Activated CD4-positive, alpha-beta T cell treated with anti-CD3 and anti-CD28 coated beads, Interleukin-2, Interleukin-6, amounts not matched to agents 100 ng/mL and 50 ng/mL, durations not matched to agents 16 hours and 8 hours (primary cell): ENCODE data around the gene EML5.

Experiments used
- DNase-seq: peaks from one replicate; pipeline ENCODE4 v3.0.0-alpha.2; 2020

The EML5 gene

DNA sequence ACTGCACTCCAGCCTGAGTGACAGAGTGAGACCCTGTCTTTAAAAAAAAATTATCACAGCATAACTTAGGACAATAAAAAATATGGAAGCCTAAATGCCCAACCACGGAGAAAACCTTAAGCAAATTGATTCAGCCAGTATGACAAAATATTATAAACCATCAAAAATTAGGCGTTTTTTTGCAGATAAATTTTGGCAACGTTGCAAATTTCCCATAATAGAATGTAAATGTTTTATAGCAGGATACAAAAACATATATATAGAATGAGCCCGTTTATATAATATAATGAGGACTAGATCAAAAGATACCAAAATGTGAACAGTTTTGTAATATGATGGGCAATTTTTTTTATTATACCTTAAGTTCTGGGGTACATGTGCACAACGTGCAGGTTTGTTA is 6.8 kb upstream of the EML5 start:
- no peak for DNase-seq

DNA sequence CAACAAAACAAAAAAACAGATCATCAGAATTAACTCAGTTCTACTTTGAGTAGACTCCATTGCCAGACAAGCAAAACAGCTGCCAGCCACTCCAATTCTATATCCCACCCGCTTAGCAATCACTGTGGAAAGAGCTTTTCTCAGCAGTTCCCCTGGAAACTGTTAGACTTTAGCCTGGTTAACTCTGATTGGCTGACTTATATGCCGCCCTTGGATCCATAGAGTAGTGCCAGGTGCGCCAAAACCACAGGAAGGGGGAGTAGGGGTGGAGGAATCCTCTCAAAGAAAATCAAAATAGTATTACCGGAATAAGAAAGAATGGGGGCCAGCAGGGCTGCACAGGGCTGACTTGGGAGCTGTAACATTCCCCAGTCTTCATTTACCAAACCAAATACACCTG is 5.4 kb upstream of the EML5 start:
- DNase-seq, result no peak

DNA sequence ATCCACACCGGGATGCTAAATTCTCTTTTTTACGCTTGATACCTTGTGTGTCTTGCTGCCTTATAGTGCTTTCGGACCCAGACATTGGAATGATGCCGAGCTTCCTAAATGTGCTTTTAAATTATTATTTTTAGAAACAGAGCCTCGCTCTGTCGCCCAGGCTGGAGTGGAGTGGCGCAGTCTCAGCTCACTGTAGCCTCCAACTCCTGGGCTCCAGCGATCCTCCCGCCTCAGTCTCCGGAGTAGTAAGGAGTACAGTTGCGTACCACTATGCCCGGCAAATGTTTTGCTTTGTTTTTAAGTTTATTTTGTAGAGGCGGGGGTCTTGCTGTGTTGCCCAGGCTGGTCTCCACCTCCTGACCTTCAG is 489 bp upstream of the EML5 start:
- DNase-seq, result no peak

DNA sequence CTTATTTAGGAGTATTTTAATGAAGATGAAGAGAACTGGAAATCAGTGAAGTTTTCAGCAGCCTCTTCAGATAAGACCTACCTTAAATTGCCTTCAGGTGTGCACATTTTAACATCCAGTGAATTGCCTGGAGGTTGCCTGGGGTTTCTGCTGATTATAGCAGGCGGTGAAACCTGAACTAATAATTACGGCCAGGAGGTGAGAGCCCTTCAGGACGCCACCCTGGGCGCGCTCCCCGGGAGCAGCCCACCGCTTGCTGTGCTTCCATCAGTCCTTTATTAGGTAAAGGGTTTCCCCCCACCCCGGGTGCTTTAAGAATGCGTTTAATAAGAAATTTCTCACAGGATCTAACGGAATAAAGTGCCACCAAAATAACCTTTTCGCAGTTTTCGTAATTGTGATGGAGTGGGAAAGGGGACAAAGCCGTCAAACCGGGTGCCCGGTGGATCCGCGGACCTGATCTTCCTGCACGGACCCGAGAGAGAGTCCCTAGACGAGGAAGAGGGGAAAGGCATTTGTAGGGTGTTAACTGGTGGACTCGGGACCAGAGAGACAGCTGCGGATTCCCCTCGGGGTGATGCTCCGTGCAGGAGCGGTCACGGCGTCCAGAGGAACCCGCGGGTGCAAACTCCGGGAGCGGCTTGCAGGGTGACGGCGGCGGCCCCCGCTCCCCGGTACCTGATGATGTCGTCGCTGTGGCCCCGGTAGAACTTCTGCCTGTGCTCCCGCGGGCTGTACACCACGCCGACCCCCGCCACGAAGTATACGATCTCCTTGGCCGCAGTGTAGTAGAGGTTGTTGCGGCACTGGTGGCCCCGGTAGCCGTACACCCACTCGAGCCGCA is 902 bp downstream of the EML5 start:
- peak; percentile 12 for DNase-seq

DNA sequence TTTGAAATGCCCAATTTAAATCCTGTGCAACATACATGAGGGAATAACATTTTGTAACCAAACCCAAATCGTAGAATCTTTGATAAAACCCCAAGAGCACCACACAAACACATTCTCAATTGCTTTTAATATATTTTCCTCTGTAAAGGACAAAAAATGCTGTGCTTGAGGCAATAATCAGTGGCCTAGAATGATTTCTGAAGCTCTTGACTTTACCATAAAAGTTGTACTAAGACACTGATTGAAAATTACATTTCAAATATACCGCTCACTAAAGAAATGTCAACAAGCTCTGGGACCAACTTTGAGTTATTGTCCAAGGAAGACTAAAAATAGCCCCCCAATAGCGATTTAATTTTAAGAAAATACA is 1.5 kb downstream of the EML5 start:
- DNase-seq, result no peak

DNA sequence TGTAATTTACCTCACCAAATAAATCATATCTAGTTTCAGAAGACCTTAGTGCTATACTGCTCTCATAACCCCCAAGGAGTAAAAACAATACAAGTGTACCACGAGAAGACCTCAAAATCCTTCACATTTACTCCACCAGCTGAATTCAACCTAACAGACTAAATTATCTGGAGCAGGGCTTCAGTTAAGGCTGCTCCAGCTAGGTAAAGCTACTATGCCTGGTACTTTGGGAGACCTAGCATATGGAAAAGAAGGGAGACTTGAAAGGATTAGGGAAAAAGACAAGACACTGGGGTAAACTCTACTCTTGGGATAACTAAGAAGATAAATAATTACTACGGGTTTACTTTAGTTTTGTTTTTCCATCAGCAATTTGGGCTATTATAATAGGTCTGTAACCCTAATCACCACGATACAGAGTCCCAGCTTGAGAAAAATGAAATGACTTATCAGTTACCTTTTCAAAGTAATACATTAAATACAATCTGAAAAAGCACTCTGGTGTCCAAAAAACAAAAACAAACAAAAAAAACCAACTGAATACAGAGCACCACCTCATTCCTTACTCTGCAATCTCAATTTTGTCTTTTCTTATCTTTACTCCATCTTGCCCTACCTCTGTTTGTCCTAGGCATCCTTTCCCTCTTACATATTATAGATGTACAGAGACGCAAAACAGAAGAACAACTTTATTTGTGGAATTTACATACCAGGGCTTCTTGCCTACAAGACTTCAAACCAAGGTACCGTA is 2.1 kb downstream of the EML5 start:
- DNase-seq, result peak; percentile 13

DNA sequence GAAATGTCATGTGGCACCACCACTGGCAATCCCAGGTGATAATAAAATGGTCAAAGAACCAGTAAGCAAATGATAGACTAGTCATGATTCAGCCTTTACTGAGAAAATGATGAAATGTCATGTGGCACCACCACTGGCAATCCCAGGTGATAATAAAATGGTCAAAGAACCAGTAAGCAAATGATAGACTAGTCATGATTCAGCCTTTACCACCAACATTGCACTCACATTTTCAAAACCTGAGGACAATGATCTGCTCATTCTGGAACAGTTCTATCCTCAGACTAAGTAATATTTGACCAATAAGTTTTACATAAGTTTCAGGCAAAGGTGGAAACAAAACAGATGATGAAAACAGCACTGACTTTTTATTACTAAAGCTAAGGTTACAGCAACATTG is 3.2 kb downstream of the EML5 start:
- peak; percentile 26 for DNase-seq

DNA sequence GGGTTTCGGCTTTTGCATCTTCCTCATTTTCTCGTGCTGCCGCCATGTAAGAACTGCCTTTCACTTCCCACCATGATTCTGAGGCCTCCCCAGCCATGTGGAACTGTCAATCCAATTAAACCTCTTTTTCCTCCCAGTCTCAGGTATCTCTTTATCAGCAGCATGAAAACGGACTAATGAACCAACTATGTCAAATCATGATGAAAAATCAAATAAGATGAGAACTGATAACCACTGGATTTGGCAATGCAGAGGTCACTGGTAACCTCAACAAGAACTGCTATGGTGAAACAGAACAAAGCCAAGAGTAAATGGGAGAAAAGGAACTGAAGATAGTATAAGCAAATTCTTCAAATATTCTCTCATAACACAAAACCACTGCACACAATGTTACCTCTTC is 6.0 kb downstream of the EML5 start:
- DNase-seq, result no peak

DNA sequence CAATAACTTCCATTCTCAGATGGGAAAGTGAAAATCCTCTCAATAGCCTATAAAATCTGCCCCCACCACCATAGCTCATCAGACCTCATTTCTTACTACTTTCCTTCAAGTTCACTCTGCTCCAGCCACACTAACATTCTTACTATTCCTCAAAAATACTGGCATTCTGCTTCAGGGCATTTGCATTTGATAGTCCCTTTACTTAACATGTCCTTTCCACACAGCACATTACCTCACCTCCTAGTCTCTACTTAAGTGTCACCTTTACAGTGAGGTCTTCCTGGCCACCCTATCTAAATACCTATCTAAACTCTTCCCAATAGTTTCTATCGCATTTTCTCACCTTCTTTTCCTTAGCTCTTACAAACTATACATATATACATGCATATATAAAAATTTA is 6.8 kb downstream of the EML5 start:
- DNase-seq, result no peak

DNA sequence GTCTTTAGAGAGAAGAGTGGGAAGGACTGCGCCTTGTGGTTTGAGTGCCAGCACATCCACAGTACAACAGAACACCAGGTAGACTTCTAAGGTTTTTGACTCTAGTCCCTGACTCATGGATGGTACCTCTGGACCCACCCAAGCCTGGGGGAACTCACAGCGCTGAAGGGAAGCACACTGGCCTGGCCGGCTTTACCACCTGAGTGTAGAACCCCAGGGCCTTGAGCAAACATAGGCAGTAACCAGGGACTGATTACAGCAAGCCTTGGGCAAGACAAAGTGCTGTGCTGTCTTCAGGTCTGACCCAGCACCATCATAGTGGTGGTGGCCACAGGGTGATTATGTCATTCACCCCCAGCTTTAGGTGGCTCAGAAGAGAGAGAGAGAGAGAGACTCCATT is 17.2 kb downstream of the EML5 start:
- DNase-seq, result no peak

DNA sequence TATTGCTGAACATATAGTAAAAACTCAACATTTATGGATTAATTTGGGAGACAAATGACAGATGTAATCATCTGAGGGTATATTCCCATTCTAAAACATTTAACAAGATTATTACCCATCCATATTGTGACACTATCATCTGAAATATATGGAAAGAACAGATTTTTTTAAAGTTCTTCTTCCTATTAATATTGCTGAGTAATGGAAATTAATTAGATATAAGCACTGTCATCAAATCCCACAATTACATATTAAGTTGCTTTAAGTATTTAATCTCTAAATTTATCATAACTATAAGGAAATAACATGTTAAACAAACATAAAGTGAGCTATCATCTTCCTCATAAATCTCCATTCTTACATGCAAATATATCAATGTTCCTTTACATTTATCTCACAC is 22.0 kb downstream of the EML5 start:
- no peak for DNase-seq

DNA sequence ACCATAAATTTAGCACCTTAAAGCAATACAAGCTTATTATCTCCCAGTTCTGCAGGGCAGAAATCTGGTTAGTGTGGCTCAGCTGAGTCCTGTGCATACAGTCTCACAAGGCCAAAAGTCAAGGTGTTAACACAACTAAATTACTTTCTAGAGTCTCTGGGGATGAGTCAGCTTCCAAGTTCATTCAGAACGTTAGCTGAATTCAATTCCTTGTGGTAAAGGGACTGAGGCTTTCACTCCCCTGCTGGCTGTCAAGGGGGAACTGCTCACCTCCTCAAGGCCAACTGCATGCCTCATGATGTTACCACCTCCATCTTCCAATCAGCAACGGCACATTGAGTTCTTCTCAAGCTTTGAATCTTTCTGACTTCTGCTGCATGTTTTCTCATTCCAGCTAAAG is 27.6 kb downstream of the EML5 start:
- DNase-seq, result peak; percentile 39

DNA sequence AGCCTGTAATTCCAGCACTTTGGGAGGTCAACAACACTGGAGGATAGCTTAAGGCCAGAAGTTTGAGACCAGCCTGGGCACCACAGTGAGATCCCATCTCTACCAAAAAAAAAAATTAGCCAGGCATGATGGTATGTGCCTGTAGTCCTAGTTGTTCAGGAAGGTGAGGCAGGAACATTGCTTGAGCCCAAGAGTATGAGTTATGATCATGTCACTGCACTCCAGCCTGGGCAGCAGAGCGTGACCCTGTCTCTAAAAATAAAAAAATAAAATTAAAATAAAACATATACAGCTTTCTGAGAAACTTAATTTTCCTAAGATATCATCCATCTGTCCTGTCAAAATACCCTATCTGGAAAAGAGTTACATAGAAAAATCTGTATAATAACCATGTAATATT is 38.9 kb downstream of the EML5 start:
- DNase-seq, result no peak

DNA sequence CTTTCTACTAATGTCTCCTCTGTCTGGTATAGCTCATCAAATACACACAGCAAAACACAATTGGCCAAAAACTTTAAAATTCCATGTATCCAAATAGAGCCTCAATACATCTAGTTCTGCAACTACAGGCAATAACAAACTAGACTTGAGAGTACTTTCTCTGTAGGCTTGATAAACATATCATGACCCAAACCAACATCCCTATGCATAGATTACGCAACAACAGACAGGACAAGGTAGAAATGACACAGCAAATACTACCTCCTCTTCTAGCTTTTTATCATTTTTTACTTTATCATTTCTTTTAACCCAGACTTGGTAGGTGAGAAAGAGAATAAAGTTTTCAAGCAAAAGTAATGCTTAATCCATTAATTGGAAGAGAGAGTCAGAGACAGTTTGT is 41.8 kb downstream of the EML5 start:
- DNase-seq, result no peak

DNA sequence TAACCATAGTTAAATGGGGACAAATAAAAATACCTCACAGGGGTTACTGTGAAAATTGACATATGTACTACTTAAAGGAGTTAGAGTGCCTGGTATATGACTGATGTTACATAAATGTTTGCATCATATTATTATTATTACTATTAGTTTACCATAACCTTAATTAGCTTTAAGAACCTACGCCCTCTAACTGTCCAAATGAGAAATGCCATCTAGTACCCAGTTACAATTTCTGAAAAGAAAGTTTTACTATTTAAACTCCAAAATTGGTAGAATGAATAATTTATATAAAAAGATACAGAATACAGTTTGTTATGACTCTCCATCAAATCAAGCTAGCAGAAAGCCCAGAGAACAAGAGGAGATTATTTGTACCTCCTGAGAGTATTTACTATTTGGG is 42.3 kb downstream of the EML5 start:
- DNase-seq, result no peak

DNA sequence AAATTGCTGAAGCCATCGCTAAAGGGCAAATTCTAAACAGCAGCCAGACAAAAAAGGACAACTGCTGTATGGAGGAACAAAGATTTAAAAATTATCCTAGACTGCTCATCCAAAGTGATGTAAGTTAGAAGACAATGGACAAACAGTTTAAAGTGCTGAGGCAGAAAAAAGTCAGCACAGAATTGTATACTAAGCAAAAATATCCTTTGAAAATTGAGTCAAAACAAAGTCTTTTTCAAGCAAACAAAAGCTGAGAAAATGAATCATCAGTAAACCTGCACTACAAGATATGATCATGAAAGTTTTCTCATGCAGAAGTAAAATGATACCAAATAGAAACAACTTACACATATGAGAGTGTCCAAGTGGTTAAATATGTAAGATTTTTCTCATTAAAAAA is 43.6 kb downstream of the EML5 start:
- no peak for DNase-seq

DNA sequence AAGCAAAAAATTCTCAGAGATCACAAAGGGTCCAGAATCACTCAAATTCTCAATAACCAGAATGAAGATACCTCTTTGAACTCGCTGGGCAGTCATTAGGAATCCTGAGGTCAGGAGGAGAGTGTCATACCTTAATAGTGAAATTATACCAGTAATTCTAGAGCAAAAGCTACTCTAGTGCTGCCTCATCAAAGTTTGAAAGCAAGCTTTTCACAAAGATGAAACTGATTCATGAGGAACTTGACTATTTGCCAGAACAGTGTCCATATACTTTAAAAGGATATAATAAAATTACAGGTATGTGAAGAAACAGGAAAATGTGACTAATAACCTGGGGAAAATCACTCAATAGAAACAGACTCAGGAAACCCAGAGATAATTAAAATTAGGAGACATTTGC is 44.5 kb downstream of the EML5 start:
- no peak for DNase-seq

DNA sequence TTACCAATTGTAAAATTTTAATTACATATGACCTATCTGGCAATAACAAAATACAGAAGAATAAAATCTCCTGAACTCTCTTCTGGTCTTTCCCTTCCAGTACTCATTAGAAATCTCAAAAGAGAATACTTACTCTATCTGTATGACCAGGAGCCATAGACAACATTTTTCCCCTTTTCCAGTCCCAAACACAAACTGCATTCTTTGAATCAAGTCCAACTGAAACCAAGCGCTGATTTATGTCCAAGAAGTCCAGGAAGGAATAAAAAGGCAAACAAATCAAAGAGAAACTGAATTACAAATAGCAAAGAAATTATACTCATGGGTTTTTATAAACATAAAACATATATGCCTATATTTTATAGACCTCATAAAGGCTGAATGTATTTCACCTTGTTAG is 46.7 kb downstream of the EML5 start:
- no peak for DNase-seq

DNA sequence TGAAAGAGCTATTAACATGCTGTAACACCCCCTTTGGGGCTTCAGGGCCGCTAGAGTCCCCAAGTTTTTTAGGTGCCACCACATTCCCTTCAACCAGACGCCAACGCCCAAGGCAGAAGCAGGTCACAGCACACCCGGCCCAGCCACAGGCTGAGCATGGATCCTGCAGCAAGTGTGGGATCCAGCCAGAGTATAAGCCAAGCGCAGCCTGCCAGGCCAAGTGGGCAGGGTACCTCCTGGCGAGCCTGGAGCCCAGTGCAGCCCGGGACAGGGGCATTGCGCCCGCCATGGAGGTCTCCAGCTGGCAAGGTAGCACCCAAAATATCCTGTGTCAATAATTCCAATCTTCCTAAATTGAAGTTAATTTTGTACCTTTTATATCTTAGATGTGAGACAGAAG is 55.5 kb downstream of the EML5 start:
- no peak for DNase-seq

DNA sequence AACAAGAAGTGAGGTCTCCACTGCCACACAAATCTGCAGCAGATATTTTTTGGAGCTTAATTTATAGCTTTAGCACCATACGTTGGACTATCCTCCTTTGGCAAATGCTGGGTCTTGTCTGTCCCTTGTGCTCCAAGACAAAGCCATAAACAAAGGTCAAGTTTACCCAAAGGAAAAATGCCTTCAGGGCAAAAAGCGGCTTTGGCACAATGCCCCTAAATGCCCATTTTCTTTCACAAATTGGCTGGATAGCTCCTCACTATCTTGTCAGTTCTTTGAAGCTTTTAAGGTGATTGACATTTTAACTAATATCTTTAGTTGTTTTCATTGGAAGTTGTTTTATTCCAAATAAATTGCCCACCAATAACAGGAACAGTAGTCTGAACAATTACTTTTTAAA is 59.6 kb downstream of the EML5 start:
- DNase-seq, result no peak

DNA sequence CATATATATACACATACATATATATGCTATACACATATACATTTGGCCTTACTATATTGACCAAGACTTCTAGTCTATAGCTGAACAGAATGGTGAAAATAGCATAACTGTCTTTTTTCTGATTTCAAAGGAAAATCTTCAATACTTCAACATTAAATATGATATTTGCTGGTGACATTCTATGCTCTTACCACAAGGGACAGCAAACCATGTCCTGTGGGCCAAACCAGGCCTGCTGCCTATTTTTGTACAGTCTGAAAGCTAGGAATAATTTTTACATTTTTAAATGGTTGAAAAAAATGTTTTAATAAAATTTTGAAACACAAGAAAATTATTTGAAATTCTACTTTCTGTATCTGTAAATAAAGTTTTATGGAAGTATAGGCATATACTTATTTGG is 63.6 kb downstream of the EML5 start:
- no peak for DNase-seq

DNA sequence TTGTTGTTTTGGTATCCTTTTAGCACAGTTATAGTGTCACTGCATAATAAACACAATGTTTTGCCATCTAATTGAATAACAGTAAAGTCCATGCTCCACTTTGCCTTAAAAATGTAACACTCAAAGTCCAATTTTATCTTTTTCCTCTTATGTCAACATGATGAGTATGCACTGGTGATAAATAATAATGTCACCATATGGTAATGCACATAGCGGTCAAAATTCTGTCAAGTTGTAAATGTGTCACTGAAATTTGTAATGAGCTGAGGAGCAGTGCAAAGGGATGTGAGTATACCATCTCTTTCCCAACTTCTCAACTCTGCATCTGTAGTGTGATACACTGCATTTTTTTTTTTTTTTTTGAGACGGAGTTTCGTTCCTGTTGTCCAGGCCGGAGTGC is 65.7 kb downstream of the EML5 start:
- no peak for DNase-seq

DNA sequence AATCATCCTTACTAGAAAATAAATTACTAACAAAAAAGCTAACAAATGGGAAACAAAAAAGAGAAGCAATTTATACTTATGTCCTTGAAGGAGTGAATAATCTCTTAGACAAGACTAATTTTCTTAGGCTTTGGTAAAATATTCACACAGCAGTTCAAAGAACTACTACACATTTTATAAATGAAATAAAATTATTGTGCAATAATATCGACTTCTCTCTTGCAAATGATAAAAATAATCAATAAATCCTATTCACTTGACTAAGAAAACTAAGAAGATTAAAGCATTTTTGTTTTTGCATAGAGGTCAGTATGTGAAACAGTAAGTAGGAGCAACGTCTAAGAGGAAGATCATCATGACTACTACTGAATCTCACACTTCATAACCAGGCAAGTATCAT is 82.0 kb downstream of the EML5 start:
- DNase-seq, result no peak

DNA sequence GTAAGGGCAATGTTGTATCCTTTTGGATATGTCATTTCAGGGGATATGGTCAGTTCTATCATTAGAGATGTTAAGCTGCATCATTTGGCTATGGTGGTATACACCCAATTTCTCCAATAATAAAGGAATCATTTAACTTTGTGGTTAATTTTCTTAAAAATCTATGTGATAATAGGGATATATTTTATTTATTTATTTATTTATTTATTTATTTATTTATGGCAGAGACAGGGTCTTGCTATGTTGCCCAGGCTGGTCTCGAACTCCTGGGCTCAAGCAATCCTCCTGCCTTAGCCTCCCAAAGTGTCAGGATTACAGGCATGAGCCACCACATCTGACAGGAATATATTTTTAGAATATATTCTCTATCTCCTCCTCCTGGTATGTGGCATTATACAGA is 85.7 kb downstream of the EML5 start:
- DNase-seq, result no peak

DNA sequence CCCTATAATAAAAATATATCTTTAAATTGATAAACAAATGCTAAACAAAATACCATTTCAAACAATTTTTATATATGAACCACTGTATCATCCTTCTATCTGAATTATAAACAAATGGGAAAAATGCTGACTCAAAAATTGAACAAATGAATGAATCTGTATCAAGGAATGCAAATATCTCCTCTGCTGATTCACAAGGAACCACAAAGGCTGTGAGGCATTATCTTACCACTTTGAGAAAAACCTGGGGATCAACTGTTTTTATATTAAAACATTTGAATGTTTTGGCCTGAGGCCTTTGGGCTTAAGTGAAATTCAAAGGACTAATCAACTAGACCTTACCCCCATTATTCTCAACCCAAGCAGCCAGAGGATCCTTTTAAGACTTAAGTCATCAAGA is 86.3 kb downstream of the EML5 start:
- no peak for DNase-seq
